HEK293 (cell line): ENCODE data around the gene PMCH.

Experiments
- CTCF ChIA-PET: fragments of 350-600 bp; formaldehyde crosslinking; extraction: SDS; loops from one replicate; lab custom pipeline; 2021; ENCODE audit warnings: antibody characterized with exemption; lab: Yijun Ruan, JAX
- POLR2A ChIA-PET: fragments of 300-600 bp; formaldehyde crosslinking; extraction: SDS; loops from one replicate; lab custom pipeline; 2020; ENCODE audit warnings: antibody characterized with exemption, inconsistent platforms; lab: Yijun Ruan, JAX
- H3K27ac ChIP-seq: fragments of 200-500 bp; sonication (Bioruptor generic); 2 replicates; pipeline ENCODE4 v1.5.1; 2014; ENCODE audit warnings: low read depth, low read length, control low read depth, inconsistent platforms; ENCODE audit errors: extremely low read depth
- H3K36me3 ChIP-seq, 2 experiments: fragments of 200-500 bp in 1 of 2; sonication (Bioruptor generic) in 1 of 2; 1 replicate in 1 of 2; 2 replicates in 1 of 2; pipeline ENCODE4 v1.5.1; 2014 to 2017; ENCODE audit warnings: inconsistent platforms in 2 of 2, low read length in 2 of 2; ENCODE audit not compliant: control insufficient read depth in 2 of 2, insufficient read depth in 1 of 2
- H3K4me1 ChIP-seq: fragments of 200-500 bp; sonication (Bioruptor generic); 2 replicates; pipeline ENCODE4 v1.5.1; 2014; ENCODE audit warnings: mild to moderate bottlenecking, low read length, inconsistent platforms; ENCODE audit not compliant: control insufficient read depth, insufficient read depth
- H3K4me3 ChIP-seq: 2 replicates; pipeline ENCODE4 v1.5.1; 2011; ENCODE audit warnings: low read depth, mild to moderate bottlenecking, control low read depth, low read length, moderate library complexity
- H3K9me3 ChIP-seq: fragments of 200-500 bp; sonication (Bioruptor generic); 2 replicates; pipeline ENCODE4 v1.5.1; 2014; ENCODE audit warnings: low read depth, low read length, inconsistent platforms; ENCODE audit not compliant: control insufficient read depth, insufficient read depth
- FEZF1 ChIP-seq: fragments of 450-650 bp; formaldehyde crosslinking; IDR thresholded peaks from 2 replicates; pipeline ENCODE4 v1.5.1; 2016; ENCODE audit warnings: missing biosample characterization, missing genetic modification characterization
- GFI1B ChIP-seq: fragments of 450-650 bp; formaldehyde crosslinking; IDR thresholded peaks from 2 replicates; pipeline ENCODE4 v1.5.1; 2016; ENCODE audit warnings: missing biosample characterization, missing genetic modification characterization
- PRDM2 ChIP-seq: fragments of 450-650 bp; formaldehyde crosslinking; IDR thresholded peaks from 2 replicates; pipeline ENCODE4 v1.5.1; 2016; ENCODE audit warnings: missing biosample characterization, missing genetic modification characterization, borderline replicate concordance
- TSHZ1 ChIP-seq: fragments of 450-650 bp; formaldehyde crosslinking; IDR thresholded peaks from 2 replicates; pipeline ENCODE4 v1.5.1; 2016; ENCODE audit warnings: missing biosample characterization, missing genetic modification characterization, borderline replicate concordance
- ZBTB8A ChIP-seq: fragments of 450-650 bp; formaldehyde crosslinking; IDR thresholded peaks from 2 replicates; pipeline ENCODE4 v1.5.1; 2016; ENCODE audit warnings: missing biosample characterization, missing genetic modification characterization
- ZFHX2 ChIP-seq: fragments of 450-650 bp; formaldehyde crosslinking; conservative IDR thresholded peaks from 2 replicates; pipeline ENCODE4 v1.5.1; 2016; ENCODE audit warnings: missing biosample characterization, missing genetic modification characterization
- ZNF174 ChIP-seq: fragments of 450-650 bp; formaldehyde crosslinking; IDR thresholded peaks from 2 replicates; pipeline ENCODE4 v1.5.0; 2017; ENCODE audit warnings: missing biosample characterization, mild to moderate bottlenecking, missing genetic modification characterization
- ZNF223 ChIP-seq: fragments of 450-650 bp; formaldehyde crosslinking; IDR thresholded peaks from 2 replicates; pipeline ENCODE4 v1.5.1; 2016; ENCODE audit warnings: missing biosample characterization, missing genetic modification characterization
- ZNF239 ChIP-seq: fragments of 450-650 bp; formaldehyde crosslinking; IDR thresholded peaks from 2 replicates; pipeline ENCODE4 v1.5.1; 2016; ENCODE audit warnings: missing biosample characterization, missing genetic modification characterization
- ZNF391 ChIP-seq: fragments of 450-650 bp; formaldehyde crosslinking; IDR thresholded peaks from 2 replicates; pipeline ENCODE4 v1.5.1; 2016; ENCODE audit warnings: low read depth, missing biosample characterization, missing genetic modification characterization, borderline replicate concordance
- ZNF433 ChIP-seq: fragments of 450-650 bp; formaldehyde crosslinking; IDR thresholded peaks from 2 replicates; pipeline ENCODE4 v1.5.1; 2016; ENCODE audit warnings: missing biosample characterization, missing genetic modification characterization, low read depth
- ZNF518A ChIP-seq: fragments of 450-650 bp; formaldehyde crosslinking; conservative IDR thresholded peaks from 2 replicates; pipeline ENCODE4 v1.5.1; 2016; ENCODE audit warnings: low read depth, missing biosample characterization, missing genetic modification characterization
- ZNF621 ChIP-seq: fragments of 450-650 bp; formaldehyde crosslinking; IDR thresholded peaks from 2 replicates; pipeline ENCODE4 v1.5.1; 2017; ENCODE audit warnings: missing biosample characterization, missing genetic modification characterization
- ZNF707 ChIP-seq: fragments of 450-650 bp; formaldehyde crosslinking; IDR thresholded peaks from 2 replicates; pipeline ENCODE4 v1.5.1; 2016; ENCODE audit warnings: missing biosample characterization, missing genetic modification characterization
- ZNF76 ChIP-seq: fragments of 450-650 bp; formaldehyde crosslinking; IDR thresholded peaks from 2 replicates; pipeline ENCODE4; 2016; ENCODE audit warnings: low read depth, missing biosample characterization, missing genetic modification characterization, borderline replicate concordance
- TF ChIP-seq, protein P1 (sequence below): fragments of 450-650 bp; formaldehyde crosslinking; IDR thresholded peaks from 2 replicates; pipeline ENCODE4 v1.5.1; 2016; ENCODE audit warnings: missing biosample characterization, missing genetic modification characterization
- TF ChIP-seq, protein P2 (sequence below): fragments of 450-650 bp; formaldehyde crosslinking; IDR thresholded peaks from 2 replicates; pipeline ENCODE4 v1.5.1; 2016; ENCODE audit warnings: missing biosample characterization, missing genetic modification characterization

Gene PMCH

GRCh38 chr12:102202556-102202955, 4.9 kb upstream of the PMCH start (continued):
- TF ChIP-seq TSHZ1 (tag by site-specific recombination) (no peak), ZBTB8A (tag by site-specific recombination) (no peak), ZNF707 (tag by site-specific recombination) (no peak), ZFHX2 (tag by site-specific recombination) (no peak), GFI1B (tag by site-specific recombination) (no peak), ZNF621 (tag by site-specific recombination) (no peak), ZNF518A (no peak), ZNF174 (tag by site-specific recombination) (no peak), ZNF223 (tag by site-specific recombination) (no peak), ZNF391 (no peak), ZNF433 (tag by site-specific recombination) (no peak)
- TF ChIP-seq, protein P1, sequence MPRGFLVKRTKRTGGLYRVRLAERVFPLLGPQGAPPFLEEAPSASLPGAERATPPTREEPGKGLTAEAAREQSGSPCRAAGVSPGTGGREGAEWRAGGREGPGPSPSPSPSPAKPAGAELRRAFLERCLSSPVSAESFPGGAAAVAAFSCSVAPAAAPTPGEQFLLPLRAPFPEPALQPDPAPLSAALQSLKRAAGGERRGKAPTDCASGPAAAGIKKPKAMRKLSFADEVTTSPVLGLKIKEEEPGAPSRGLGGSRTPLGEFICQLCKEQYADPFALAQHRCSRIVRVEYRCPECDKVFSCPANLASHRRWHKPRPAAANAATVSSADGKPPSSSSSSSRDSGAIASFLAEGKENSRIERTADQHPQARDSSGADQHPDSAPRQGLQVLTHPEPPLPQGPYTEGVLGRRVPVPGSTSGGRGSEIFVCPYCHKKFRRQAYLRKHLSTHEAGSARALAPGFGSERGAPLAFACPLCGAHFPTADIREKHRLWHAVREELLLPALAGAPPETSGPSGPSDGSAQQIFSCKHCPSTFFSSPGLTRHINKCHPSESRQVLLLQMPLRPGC = no peak
- TF ChIP-seq, protein P2, sequence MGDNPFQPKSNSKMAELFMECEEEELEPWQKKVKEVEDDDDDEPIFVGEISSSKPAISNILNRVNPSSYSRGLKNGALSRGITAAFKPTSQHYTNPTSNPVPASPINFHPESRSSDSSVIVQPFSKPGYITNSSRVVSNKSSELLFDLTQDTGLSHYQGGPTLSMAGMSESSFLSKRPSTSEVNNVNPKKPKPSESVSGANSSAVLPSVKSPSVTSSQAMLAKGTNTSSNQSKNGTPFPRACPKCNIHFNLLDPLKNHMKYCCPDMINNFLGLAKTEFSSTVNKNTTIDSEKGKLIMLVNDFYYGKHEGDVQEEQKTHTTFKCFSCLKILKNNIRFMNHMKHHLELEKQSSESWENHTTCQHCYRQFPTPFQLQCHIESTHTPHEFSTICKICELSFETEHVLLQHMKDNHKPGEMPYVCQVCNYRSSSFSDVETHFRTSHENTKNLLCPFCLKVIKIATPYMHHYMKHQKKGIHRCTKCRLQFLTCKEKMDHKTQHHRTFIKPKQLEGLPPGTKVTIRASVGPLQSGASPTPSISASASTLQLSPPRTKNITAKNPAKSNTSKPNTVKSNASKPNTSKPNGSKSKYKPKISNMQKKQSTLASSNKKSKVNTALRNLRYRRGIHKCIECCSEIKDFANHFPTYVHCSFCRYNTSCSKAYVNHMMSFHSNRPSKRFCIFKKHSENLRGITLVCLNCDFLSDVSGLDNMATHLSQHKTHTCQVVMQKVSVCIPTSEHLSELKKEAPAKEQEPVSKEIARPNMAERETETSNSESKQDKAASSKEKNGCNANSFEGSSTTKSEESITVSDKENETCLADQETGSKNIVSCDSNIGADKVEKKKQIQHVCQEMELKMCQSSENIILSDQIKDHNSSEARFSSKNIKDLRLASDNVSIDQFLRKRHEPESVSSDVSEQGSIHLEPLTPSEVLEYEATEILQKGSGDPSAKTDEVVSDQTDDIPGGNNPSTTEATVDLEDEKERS (tag by site-specific recombination) = no peak

GRCh38 chr12:102201436-102202061, 3.9 kb upstream of the PMCH start:
- Histone ChIP-seq H3K4me3 (no peak overlapping the region), H3K27ac (no peak overlapping the region), H3K36me3 (peaks cover 7 to 16% of the 10 kb centered on the region in 2 experiments; a peak in 2 of 3 replicates), H3K9me3 (no peaks in the 10 kb centered on the region; the same call in 1 of the 2 replicates), H3K4me1 (no peaks in the 10 kb centered on the region)
- CTCF ChIA-PET = no interaction called here
- POLR2A ChIA-PET = no interaction called here
- TF ChIP-seq FEZF1 (tag by site-specific recombination) (no peak), ZNF239 (no peak), PRDM2 (tag by site-specific recombination) (no peak), ZNF76 (tag by site-specific recombination) (no peak)
